Upper lobe of right lung (tissue), 1 donor: ENCODE data around the gene ERCC3. TPM values are rescaled to one million over a fixed set of nuclear protein-coding genes. Genes with fewer than 3 reads are reported as not detected.

Source experiments
- ATAC-seq: fragments of 200-7000 bp; cut with Tn5 transposase; one replicate; pipeline ENCODE4 v1.9.1; 2020; ENCODE audit warnings: mild to moderate bottlenecking, moderate library complexity
- DNase-seq: peaks from one replicate; pipeline ENCODE4 v3.0.0-alpha.2; 2020
- H3K27ac ChIP-seq: fragments of 200-600 bp; one replicate; pipeline ENCODE4 v1.8.0; 2022
- H3K27me3 ChIP-seq: fragments of 200-600 bp; one replicate; pipeline ENCODE4 v1.8.0; 2022; ENCODE audit warnings: mild to moderate bottlenecking
- H3K36me3 ChIP-seq: fragments of 200-600 bp; one replicate; pipeline ENCODE4 v1.8.0; 2022
- H3K4me1 ChIP-seq: fragments of 200-600 bp; one replicate; pipeline ENCODE4 v1.8.0; 2022
- H3K4me3 ChIP-seq: fragments of 200-600 bp; one replicate; pipeline ENCODE4 v1.8.0; 2022; ENCODE audit warnings: mild to moderate bottlenecking
- H3K9me3 ChIP-seq: fragments of 200-600 bp; one replicate; pipeline ENCODE4 v1.8.0; 2022
- CTCF ChIP-seq: fragments of 200-600 bp; IDR thresholded peaks from one replicate; pipeline ENCODE4 v1.8.0; 2022; ENCODE audit warnings: antibody characterized with exemption
- intact Hi-C: fragments of 100-400 bp; cut with DNase I; formaldehyde crosslinking; loops from one replicate; pipeline ENCODE4 v1.11.0; 2022
- total RNA-seq: library from RNA; stranded (reverse); fragmentation: NEBNext Ultra II Directional; extraction: Animal tissue kit (Norgen Biotek cat#: 25700); gene quantifications from one replicate; pipeline ENCODE4 v1.2.1, GENCODE V29; 2021
- donor health status: DM: no; HTN: yes; CAD: no; lungs with severe emphysema.

Gene ERCC3
- total RNA-seq, 1 donor from 2014 or later, result 36.9 TPM

GRCh38 chr2:127261804-127262406 is 32.0 kb downstream of the ERCC3 start:
- no peaks in the 10 kb centered on the region for H3K4me1 ChIP-seq
- intact Hi-C loops, result no loop called here

DNA sequence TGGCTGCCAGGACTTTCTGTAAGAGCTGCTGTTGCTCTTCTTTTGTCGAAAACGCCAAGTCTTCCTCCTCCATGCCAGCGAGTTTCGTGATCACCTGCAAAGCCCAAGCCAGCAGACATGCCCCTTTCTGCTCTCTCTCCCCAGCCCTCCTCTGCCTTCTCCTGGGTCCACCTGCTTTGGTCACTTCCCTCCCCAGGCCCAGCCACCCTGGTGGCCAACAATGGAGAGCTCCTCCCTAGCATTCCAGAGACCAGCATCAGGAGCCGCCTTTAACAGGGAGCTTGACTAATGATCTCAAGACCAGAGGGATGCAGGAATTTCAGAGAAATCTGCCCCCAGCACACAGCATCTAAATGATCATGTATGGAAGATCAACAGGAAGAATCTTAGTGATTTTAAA is 34.6 kb downstream of the ERCC3 start:
- H3K4me3 ChIP-seq, result no peak overlapping the region
- no peak for TF ChIP-seq CTCF
- H3K9me3 ChIP-seq, result no peaks in the 10 kb centered on the region
- no peak for DNase-seq
- intact Hi-C loops, result no loop called here
- no peak for ATAC-seq
- peaks cover 59% of the 10 kb centered on the region for H3K36me3 ChIP-seq
- no peaks in the 10 kb centered on the region for H3K27me3 ChIP-seq
- H3K27ac ChIP-seq, result no peak overlapping the region
- no peaks in the 10 kb centered on the region for H3K4me1 ChIP-seq

More at GRCh38 chr2:127261804-127262406, 32.0 kb downstream of the ERCC3 start:
- DNase-seq (no peak), ATAC-seq (no peak)
- no peaks in the 10 kb centered on the region for H3K9me3 ChIP-seq
- H3K27me3 ChIP-seq, result no peaks in the 10 kb centered on the region
- H3K27ac ChIP-seq, result no peak overlapping the region
- no peak for TF ChIP-seq CTCF
- no peak overlapping the region for H3K4me3 ChIP-seq
- peaks cover 54% of the 10 kb centered on the region for H3K36me3 ChIP-seq

GRCh38 chr2:127256866-127257265 is 37.1 kb downstream of the ERCC3 start:
- Histone ChIP-seq H3K36me3 (peaks cover 56% of the 10 kb centered on the region), H3K4me3 (no peak overlapping the region), H3K9me3 (no peaks in the 10 kb centered on the region), H3K4me1 (no peaks in the 10 kb centered on the region), H3K27ac (no peak overlapping the region), H3K27me3 (no peaks in the 10 kb centered on the region)
- ATAC-seq (no peak), DNase-seq (no peak)
- TF ChIP-seq CTCF, result no peak
- intact Hi-C loops, result no loop called here

- Histone ChIP-seq H3K27ac (no peak overlapping the region), H3K9me3 (no peaks in the 10 kb centered on the region), H3K4me1 (no peaks in the 10 kb centered on the region), H3K4me3 (no peak overlapping the region), H3K27me3 (no peaks in the 10 kb centered on the region), H3K36me3 (peaks cover 51% of the 10 kb centered on the region)
- DNase-seq, result no peak
- intact Hi-C loops, result no loop called here
- TF ChIP-seq CTCF, result no peak
- ATAC-seq, result no peak
These were observed 37.6 kb downstream of the ERCC3 start for GRCh38 chr2:127256381-127256780.

- H3K36me3 ChIP-seq, result peaks cover 44% of the 10 kb centered on the region
- H3K9me3 ChIP-seq, result no peaks in the 10 kb centered on the region
- no peaks in the 10 kb centered on the region for H3K4me1 ChIP-seq
- DNase-seq, result no peak
- intact Hi-C loops, result no loop called here
- TF ChIP-seq CTCF, result no peak
- no peak overlapping the region for H3K4me3 ChIP-seq
- H3K27ac ChIP-seq, result no peak overlapping the region
- ATAC-seq, result no peak
- H3K27me3 ChIP-seq, result no peaks in the 10 kb centered on the region
These were observed 38.2 kb downstream of the ERCC3 start for GRCh38 chr2:127255721-127256120.

- ATAC-seq, result no peak
- no peak for DNase-seq
- Histone ChIP-seq H3K27ac (no peak overlapping the region), H3K4me3 (no peak overlapping the region), H3K9me3 (no peaks in the 10 kb centered on the region), H3K36me3 (peaks cover 38% of the 10 kb centered on the region), H3K27me3 (no peaks in the 10 kb centered on the region), H3K4me1 (no peaks in the 10 kb centered on the region)
- intact Hi-C loops, result no loop called here
- no peak for TF ChIP-seq CTCF
These were observed 38.8 kb downstream of the ERCC3 start for GRCh38 chr2:127255146-127255545.
